ENCODE results near the gene SLC27A2. TPM values are rescaled to one million over a fixed set of nuclear protein-coding genes. Genes with fewer than 3 reads are reported as not detected.

SLC27A2 gene
- total and polyA plus RNA-seq, 4 donors, result 80.2 to 504 (median 216) TPM

DNA sequence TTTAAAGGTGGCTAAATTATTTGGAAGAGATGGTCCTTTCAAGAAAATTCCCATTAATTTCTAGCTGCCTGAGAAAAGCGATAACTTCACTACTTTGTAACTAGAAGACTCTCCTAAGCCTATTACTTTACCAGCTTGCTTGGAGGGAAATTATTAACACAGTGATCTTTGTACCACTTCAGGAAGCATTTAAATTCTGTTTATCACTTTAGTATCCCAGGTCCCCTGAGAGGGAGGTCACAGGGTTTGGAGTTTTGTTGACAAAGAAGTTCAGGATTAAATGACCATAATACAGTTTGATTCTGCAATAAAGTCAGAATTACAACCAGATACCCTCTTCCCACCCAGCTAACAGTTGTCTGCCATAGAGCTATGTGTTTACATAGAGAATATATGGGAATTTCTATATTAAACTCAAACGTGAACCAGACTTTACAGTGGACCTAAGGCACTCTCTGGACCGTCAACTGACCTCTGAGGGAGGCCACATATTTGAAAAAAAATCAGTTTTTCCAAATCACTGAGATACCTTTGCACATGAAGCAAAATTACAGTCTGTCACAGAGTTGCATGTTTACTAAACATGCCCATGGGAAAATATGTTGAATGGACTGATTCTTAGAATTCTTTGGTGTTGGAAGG is 3.0 kb downstream of the SLC27A2 start:
- no peaks in the 10 kb centered on the region for H3K9me3 ChIP-seq (ENCODE audit: control insufficient read depth in 4 of 4, low read length in 3 of 4)
- no peaks in the 10 kb centered on the region for H3K27me3 ChIP-seq (ENCODE audit: control insufficient read depth in 4 of 4, insufficient read depth in 4 of 4, low read length in 3 of 4)
- WGBS, result 30% methylated on average over 3 of the region's 3 CpGs
- TF ChIP-seq HNF4G (IDR thresholded peaks at IDR 0.05) (peak; percentile 46), JUND (IDR thresholded peaks at IDR 0.05) (peak in 1 of 2 donors; percentile 32), FOXA2 (IDR thresholded peaks at IDR 0.05) (no peak), NR2F2 (IDR thresholded peaks at IDR 0.05) (peak; percentile 20), YY1 (IDR thresholded peaks at IDR 0.05) (no peak), RXRA (IDR thresholded peaks at IDR 0.05) (peak; percentile 79 to 80), TAF1 (conservative IDR thresholded peaks at IDR 0.05) (peak; percentile 60), SP1 (IDR thresholded peaks at IDR 0.05) (peak; percentile 67), HNF4A (conservative IDR thresholded peaks at IDR 0.05) (peak; percentile 70 to 80), RAD21 (IDR thresholded peaks at IDR 0.05) (peak; percentile 10 to 18), EGR1 (IDR thresholded peaks at IDR 0.05; ENCODE audit: low read depth in 2 of 2) (no peak), GABPA (IDR thresholded peaks at IDR 0.05 in 1 of 2, conservative IDR thresholded peaks at IDR 0.05 in 1 of 2) (no peak), FOXA1 (IDR thresholded peaks at IDR 0.05) (peak; percentile 32)
- TF ChIP-seq, protein P1, sequence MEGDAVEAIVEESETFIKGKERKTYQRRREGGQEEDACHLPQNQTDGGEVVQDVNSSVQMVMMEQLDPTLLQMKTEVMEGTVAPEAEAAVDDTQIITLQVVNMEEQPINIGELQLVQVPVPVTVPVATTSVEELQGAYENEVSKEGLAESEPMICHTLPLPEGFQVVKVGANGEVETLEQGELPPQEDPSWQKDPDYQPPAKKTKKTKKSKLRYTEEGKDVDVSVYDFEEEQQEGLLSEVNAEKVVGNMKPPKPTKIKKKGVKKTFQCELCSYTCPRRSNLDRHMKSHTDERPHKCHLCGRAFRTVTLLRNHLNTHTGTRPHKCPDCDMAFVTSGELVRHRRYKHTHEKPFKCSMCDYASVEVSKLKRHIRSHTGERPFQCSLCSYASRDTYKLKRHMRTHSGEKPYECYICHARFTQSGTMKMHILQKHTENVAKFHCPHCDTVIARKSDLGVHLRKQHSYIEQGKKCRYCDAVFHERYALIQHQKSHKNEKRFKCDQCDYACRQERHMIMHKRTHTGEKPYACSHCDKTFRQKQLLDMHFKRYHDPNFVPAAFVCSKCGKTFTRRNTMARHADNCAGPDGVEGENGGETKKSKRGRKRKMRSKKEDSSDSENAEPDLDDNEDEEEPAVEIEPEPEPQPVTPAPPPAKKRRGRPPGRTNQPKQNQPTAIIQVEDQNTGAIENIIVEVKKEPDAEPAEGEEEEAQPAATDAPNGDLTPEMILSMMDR (IDR thresholded peaks at IDR 0.05; ENCODE audit: low read depth, low read length, missing input control), result no peak
- TF ChIP-seq, protein P2, sequence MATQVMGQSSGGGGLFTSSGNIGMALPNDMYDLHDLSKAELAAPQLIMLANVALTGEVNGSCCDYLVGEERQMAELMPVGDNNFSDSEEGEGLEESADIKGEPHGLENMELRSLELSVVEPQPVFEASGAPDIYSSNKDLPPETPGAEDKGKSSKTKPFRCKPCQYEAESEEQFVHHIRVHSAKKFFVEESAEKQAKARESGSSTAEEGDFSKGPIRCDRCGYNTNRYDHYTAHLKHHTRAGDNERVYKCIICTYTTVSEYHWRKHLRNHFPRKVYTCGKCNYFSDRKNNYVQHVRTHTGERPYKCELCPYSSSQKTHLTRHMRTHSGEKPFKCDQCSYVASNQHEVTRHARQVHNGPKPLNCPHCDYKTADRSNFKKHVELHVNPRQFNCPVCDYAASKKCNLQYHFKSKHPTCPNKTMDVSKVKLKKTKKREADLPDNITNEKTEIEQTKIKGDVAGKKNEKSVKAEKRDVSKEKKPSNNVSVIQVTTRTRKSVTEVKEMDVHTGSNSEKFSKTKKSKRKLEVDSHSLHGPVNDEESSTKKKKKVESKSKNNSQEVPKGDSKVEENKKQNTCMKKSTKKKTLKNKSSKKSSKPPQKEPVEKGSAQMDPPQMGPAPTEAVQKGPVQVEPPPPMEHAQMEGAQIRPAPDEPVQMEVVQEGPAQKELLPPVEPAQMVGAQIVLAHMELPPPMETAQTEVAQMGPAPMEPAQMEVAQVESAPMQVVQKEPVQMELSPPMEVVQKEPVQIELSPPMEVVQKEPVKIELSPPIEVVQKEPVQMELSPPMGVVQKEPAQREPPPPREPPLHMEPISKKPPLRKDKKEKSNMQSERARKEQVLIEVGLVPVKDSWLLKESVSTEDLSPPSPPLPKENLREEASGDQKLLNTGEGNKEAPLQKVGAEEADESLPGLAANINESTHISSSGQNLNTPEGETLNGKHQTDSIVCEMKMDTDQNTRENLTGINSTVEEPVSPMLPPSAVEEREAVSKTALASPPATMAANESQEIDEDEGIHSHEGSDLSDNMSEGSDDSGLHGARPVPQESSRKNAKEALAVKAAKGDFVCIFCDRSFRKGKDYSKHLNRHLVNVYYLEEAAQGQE (IDR thresholded peaks at IDR 0.05), result peak; percentile 66
- TF ChIP-seq, protein P3, sequence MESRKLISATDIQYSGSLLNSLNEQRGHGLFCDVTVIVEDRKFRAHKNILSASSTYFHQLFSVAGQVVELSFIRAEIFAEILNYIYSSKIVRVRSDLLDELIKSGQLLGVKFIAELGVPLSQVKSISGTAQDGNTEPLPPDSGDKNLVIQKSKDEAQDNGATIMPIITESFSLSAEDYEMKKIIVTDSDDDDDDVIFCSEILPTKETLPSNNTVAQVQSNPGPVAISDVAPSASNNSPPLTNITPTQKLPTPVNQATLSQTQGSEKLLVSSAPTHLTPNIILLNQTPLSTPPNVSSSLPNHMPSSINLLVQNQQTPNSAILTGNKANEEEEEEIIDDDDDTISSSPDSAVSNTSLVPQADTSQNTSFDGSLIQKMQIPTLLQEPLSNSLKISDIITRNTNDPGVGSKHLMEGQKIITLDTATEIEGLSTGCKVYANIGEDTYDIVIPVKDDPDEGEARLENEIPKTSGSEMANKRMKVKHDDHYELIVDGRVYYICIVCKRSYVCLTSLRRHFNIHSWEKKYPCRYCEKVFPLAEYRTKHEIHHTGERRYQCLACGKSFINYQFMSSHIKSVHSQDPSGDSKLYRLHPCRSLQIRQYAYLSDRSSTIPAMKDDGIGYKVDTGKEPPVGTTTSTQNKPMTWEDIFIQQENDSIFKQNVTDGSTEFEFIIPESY (IDR thresholded peaks at IDR 0.05), result peak; percentile 18
- TF ChIP-seq, protein P4, sequence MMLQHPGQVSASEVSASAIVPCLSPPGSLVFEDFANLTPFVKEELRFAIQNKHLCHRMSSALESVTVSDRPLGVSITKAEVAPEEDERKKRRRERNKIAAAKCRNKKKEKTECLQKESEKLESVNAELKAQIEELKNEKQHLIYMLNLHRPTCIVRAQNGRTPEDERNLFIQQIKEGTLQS (IDR thresholded peaks at IDR 0.05), result no peak
- TF ChIP-seq, protein P5, sequence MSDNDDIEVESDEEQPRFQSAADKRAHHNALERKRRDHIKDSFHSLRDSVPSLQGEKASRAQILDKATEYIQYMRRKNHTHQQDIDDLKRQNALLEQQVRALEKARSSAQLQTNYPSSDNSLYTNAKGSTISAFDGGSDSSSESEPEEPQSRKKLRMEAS (IDR thresholded peaks at IDR 0.05), result peak; percentile 26
- H3K27ac ChIP-seq (ENCODE audit: low read depth in 1 of 2, low read length in 2 of 2), result peak overlapping the region; percentile 86 to 93
- H3K4me1 ChIP-seq (ENCODE audit: control insufficient read depth in 4 of 4, insufficient read depth in 4 of 4, low read length in 3 of 4), result peaks cover 8 to 53% (median 36%) of the 10 kb centered on the region in 4 donors
- peak overlapping the region; percentile 30 to 89 (median 86) for H3K4me3 ChIP-seq (ENCODE audit: low read depth in 1 of 3, low read length in 3 of 3)
- H3K9ac ChIP-seq (ENCODE audit: low read depth in 1 of 2, low read length in 2 of 2), result peak overlapping the region in 1 of 2 donors; percentile 98
- no peak for DNase-seq (ENCODE audit: low spot score)
- no peaks in the 10 kb centered on the region for H3K36me3 ChIP-seq (ENCODE audit: control insufficient read depth in 4 of 4, insufficient read depth in 3 of 4, low read depth in 1 of 4, low read length in 3 of 4)
